Neural progenitor cell (in vitro differentiated cells): ENCODE results near the gene IL21R.

Experiments
- EZH2 ChIP-seq: fragments of 200-600 bp; sonication (generic); IDR thresholded peaks from 2 replicates; pipeline ENCODE4 v1.6.1; 2017; ENCODE audit warnings: antibody characterized with exemption, mild to moderate bottlenecking, moderate library complexity
- EZH2phosphoT487 ChIP-seq: fragments of 200-600 bp; sonication (generic); IDR thresholded peaks from 2 replicates; pipeline ENCODE4 v1.6.1; 2017; ENCODE audit warnings: antibody characterized with exemption
- TF ChIP-seq, protein P1 (sequence below): fragments of 200-600 bp; sonication (generic); IDR thresholded peaks from 2 replicates; pipeline ENCODE4 v1.5.1; 2017; ENCODE audit warnings: antibody characterized with exemption, mild to moderate bottlenecking

DNA sequence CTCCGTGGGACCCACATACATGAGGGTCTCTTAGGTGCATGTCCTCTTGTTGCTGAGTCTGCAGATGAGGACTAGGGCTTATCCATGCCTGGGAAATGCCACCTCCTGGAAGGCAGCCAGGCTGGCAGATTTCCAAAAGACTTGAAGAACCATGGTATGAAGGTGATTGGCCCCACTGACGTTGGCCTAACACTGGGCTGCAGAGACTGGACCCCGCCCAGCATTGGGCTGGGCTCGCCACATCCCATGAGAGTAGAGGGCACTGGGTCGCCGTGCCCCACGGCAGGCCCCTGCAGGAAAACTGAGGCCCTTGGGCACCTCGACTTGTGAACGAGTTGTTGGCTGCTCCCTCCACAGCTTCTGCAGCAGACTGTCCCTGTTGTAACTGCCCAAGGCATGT lies 38.2 kb upstream of the IL21R start:
- TF ChIP-seq EZH2 (no peak), EZH2phosphoT487 (no peak)
- TF ChIP-seq, protein P1, sequence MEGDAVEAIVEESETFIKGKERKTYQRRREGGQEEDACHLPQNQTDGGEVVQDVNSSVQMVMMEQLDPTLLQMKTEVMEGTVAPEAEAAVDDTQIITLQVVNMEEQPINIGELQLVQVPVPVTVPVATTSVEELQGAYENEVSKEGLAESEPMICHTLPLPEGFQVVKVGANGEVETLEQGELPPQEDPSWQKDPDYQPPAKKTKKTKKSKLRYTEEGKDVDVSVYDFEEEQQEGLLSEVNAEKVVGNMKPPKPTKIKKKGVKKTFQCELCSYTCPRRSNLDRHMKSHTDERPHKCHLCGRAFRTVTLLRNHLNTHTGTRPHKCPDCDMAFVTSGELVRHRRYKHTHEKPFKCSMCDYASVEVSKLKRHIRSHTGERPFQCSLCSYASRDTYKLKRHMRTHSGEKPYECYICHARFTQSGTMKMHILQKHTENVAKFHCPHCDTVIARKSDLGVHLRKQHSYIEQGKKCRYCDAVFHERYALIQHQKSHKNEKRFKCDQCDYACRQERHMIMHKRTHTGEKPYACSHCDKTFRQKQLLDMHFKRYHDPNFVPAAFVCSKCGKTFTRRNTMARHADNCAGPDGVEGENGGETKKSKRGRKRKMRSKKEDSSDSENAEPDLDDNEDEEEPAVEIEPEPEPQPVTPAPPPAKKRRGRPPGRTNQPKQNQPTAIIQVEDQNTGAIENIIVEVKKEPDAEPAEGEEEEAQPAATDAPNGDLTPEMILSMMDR = no peak
